GM12864 (cell line): ENCODE results near the gene VAMP2.
"Not testable (repeated sequence)": the region's sequence is repeated elsewhere in the genome, so short reads cannot be mapped to it uniquely, and the experiment has no call there.

ENCODE experiments used
- DNase-seq: peaks from one replicate; pipeline ENCODE4 v3.0.0-alpha.2; 2011; ENCODE audit warnings: low read depth
- H3K4me3 ChIP-seq: 2 replicates; pipeline ENCODE4 v1.5.1; 2011; ENCODE audit warnings: mild to moderate bottlenecking, low read depth, low read length, control low read depth
- TF ChIP-seq, protein P1 (sequence below): IDR thresholded peaks from 2 replicates; pipeline ENCODE4 v1.5.1; 2011; ENCODE audit warnings: low read depth, mild to moderate bottlenecking, moderate library complexity, low read length, control low read depth, inconsistent platforms; ENCODE audit errors: missing control alignments

VAMP2 gene

GRCh38 chr17:8173871-8174322 lies 11.1 kb upstream of the VAMP2 start:
- no peak for DNase-seq
- TF ChIP-seq, protein P1, sequence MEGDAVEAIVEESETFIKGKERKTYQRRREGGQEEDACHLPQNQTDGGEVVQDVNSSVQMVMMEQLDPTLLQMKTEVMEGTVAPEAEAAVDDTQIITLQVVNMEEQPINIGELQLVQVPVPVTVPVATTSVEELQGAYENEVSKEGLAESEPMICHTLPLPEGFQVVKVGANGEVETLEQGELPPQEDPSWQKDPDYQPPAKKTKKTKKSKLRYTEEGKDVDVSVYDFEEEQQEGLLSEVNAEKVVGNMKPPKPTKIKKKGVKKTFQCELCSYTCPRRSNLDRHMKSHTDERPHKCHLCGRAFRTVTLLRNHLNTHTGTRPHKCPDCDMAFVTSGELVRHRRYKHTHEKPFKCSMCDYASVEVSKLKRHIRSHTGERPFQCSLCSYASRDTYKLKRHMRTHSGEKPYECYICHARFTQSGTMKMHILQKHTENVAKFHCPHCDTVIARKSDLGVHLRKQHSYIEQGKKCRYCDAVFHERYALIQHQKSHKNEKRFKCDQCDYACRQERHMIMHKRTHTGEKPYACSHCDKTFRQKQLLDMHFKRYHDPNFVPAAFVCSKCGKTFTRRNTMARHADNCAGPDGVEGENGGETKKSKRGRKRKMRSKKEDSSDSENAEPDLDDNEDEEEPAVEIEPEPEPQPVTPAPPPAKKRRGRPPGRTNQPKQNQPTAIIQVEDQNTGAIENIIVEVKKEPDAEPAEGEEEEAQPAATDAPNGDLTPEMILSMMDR = no peak
- H3K4me3 ChIP-seq = peak overlapping the region; percentile 43

DNA sequence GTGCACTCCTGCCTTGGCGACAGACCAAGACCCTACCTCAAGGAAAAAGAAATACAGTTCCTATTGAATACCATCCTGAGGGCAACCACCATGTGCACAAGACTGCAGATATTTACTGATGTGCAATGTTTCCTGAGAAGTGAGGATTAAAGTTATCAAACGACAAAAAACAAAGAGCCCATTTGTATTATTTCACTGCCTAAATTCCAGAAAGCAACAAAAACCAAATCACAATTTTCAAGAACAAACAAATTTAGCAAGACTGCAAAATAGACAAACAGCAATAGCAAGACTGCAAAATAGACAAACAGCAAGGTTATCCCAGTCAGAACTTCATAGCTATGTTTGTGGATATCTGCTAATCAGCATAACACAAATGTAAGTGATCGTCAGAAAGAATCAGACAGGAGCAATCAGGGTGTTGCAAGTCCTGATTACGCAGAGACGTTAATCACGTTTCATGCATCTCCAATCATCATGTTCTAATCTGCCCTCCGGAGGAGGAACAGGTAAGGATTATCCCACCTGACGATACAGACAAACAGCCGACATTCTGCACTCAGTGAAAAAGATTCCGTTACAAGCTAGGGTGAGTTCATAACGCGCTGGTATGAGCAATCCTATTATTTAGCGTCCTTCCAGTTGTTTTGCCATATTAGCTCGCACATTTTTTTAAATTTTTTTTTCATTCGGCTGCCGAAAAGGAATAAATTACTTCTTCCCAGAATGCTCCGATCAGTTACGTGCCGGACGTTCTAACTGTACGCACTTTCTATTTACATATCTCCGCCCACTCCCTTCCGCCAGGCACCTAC lies 10.5 kb upstream of the VAMP2 start:
- DNase-seq = peak; percentile 98
- TF ChIP-seq, protein P1 = no peak
- H3K4me3 ChIP-seq = peak overlapping the region; percentile 39

- not testable (repeated sequence) for H3K4me3 ChIP-seq, DNase-seq
Measured at GRCh38 chr17:8170186-8170585, 7.4 kb upstream of the VAMP2 start.

DNA sequence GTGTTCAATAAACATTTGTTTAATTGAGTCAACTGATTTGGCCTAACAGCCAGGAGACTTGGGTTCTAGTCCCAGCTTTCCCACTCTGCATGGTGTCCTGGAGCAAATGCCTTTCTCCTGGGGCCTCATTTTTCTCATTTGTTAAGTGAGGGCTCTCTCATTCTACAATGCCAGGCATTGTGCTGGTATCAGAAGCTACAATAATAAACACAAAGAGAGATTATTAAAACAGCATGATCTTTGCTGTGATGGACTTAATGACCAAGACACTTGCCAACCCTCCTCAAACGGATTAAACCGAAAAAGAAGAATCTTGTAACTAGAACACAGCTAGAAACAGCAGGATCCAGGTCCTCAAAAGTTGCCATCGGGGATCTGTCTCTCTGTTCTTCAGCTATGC lies 4.8 kb upstream of the VAMP2 start:
- TF ChIP-seq, protein P1 = no peak
- no peak for DNase-seq
- H3K4me3 ChIP-seq = no peak overlapping the region

DNA sequence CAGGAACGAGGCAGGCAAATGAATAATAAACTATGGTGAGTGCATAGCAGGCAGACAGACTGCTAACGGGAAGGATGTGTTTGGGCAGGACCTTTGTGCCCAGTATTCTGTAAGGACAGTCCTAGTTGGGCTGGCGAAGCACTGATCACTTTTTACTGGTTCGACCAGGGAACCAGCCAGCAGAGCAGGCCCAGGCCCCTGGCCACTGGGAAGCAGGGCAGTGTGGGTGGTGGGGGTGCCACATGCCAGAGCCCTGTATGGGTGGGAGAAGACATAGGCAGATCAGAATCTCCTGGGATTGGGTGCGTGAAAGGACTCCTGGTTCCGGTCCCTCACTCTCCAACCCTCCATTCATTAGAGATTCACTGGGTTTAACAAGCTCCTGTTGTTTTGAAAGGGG lies 4.0 kb upstream of the VAMP2 start:
- no peak for DNase-seq
- TF ChIP-seq, protein P1 = no peak

DNA sequence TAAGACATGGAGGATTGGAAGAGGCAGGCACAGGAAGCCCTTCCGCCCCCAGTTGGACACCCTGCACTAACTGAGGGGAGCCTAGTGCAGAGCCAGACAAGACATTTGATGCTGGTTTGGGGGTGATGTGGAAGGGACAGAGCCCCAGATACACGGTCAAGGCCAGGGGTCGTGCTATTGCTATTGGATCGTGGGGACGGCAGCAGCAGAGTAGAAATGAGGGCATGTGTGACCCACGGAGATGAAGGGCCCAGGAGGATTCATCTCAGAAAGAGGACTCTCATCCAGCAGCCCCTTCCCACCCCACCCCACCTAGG lies 2.0 kb upstream of the VAMP2 start:
- no peak overlapping the region for H3K4me3 ChIP-seq
- DNase-seq = no peak
- TF ChIP-seq, protein P1 = no peak

More for the DNA sequence above, 4.0 kb upstream of the VAMP2 start:
- H3K4me3 ChIP-seq = no peak overlapping the region

DNA sequence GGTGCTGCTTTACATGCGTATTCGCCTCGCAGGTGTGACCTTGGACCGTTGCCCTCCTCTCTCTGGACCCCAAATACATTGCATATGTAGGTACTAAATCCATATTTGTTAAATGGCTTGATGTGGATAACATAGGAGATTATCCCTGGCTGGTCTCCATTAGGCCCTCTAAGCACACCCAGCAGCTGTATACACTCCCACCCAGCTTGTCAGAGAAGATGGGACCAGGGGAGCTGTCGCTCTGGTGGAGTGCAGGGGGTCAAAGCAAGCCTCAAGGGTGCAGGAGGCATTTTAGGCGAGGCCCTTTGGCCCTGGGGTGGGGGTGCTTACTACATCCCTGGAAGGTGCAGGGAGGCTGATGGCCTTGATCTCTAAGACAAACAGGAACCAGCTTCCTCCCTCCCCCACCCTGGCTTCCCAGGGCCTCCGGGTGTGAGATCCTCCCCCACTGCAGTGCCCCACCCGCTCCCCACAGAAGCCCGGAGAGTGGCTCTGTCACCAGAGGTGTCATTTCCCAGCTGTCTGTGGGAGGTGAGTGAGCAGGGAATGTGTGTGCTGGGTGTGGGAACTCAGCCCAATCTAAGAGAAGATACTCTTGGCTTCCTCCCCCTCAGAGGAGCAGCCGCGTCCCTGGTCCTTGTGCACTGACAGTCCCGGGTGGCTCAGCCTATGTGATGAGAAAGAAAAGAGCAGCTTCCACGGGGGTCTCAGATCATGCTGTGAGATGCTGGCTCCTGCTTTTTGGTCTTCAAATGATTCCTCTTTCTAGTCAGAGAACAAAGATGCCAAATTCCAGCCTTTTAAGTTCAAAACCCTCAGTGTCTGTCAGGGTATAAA lies 1.4 kb upstream of the VAMP2 start:
- no peak for DNase-seq
- TF ChIP-seq, protein P1 = no peak
- no peak overlapping the region for H3K4me3 ChIP-seq
